HG02610 (cell line): ENCODE measurements around the gene ATF1.

ENCODE experiments used
- ATAC-seq: cut with Tn5 transposase; IDR thresholded peaks from one replicate; pipeline ENCODE4 v1.9.1; 2021; ENCODE audit warnings: mild to moderate bottlenecking, moderate library complexity; ENCODE audit not compliant: unreplicated experiment

The ATF1 gene

GRCh38 chr12:50763639-50764285 lies at the start of gene ATF1:
ATF1 (plus strand) TSS chr12:50764101; CDS start chr12:50780146, 16,045 bp downstream.
- ATAC-seq, result peak; percentile 75

- ATAC-seq, result no peak
Measured at GRCh38 chr12:50715174-50715573, 48.7 kb upstream of the ATF1 start.

- ATAC-seq, result no peak
Measured at GRCh38 chr12:50718760-50719159, 45.1 kb upstream of the ATF1 start.

- ATAC-seq, result no peak
Measured at GRCh38 chr12:50720085-50720484, 43.8 kb upstream of the ATF1 start.

GRCh38 chr12:50720501-50720900 lies 43.4 kb upstream of the ATF1 start:
- ATAC-seq, result no peak

GRCh38 chr12:50723865-50724264 lies 40.0 kb upstream of the ATF1 start:
- ATAC-seq, result no peak

GRCh38 chr12:50725011-50725942 lies 38.6 kb upstream of the ATF1 start:
- ATAC-seq, result no peak

- ATAC-seq, result no peak
Measured at GRCh38 chr12:50727466-50727865, 36.4 kb upstream of the ATF1 start.

GRCh38 chr12:50728417-50728816 lies 35.5 kb upstream of the ATF1 start:
- no peak for ATAC-seq

GRCh38 chr12:50728841-50729240 lies 35.1 kb upstream of the ATF1 start:
- no peak for ATAC-seq

GRCh38 chr12:50732591-50732990 lies 31.3 kb upstream of the ATF1 start:
- ATAC-seq, result no peak

GRCh38 chr12:50733706-50734105 lies 30.2 kb upstream of the ATF1 start:
- no peak for ATAC-seq

- no peak for ATAC-seq
Measured at GRCh38 chr12:50734409-50735263, 29.3 kb upstream of the ATF1 start.

- no peak for ATAC-seq
Measured at GRCh38 chr12:50739611-50740010, 24.3 kb upstream of the ATF1 start.

- ATAC-seq, result no peak
Measured at GRCh38 chr12:50740307-50740706, 23.6 kb upstream of the ATF1 start.

- ATAC-seq, result no peak
Measured at GRCh38 chr12:50742776-50743175, 21.1 kb upstream of the ATF1 start.

GRCh38 chr12:50745861-50746260 lies 18.0 kb upstream of the ATF1 start:
- no peak for ATAC-seq

GRCh38 chr12:50746431-50746830 lies 17.5 kb upstream of the ATF1 start:
- ATAC-seq, result no peak

GRCh38 chr12:50747817-50748216 lies 16.1 kb upstream of the ATF1 start:
- no peak for ATAC-seq

- no peak for ATAC-seq
Measured at GRCh38 chr12:50749459-50749882, 14.4 kb upstream of the ATF1 start.

- ATAC-seq, result no peak
Measured at GRCh38 chr12:50750366-50750765, 13.5 kb upstream of the ATF1 start.
